Vagina (tissue), 2 donors: Measurements from ENCODE around the gene PHKA1. TPM values are rescaled to one million over a fixed set of nuclear protein-coding genes. Genes with fewer than 3 reads are reported as not detected.

Experiments
- DNase-seq, 2 donors: peaks; one replicate each; pipeline ENCODE4 v3.0.0-alpha.2; 2017; ENCODE audit errors: extremely low spot score in 2 of 2
- H3K27ac ChIP-seq: fragments of 200-600 bp; sonication (generic); one replicate; pipeline ENCODE4 v1.5.1; 2019
- H3K27me3 ChIP-seq: fragments of 200-600 bp; sonication (generic); one replicate; pipeline ENCODE4 v1.5.1; 2019
- H3K36me3 ChIP-seq, 2 donors: fragments of 200-600 bp; sonication (generic); one replicate each; pipeline ENCODE4 v1.5.1; 2017 to 2019
- H3K4me1 ChIP-seq: fragments of 200-600 bp; sonication (generic); one replicate; pipeline ENCODE4 v1.5.1; 2019
- H3K4me3 ChIP-seq, 2 donors: fragments of 200-600 bp; sonication (generic); 1 replicate in 1 of 2; 2 replicates in 1 of 2; pipeline ENCODE4 v1.5.1; 2016 to 2019
- H3K9me3 ChIP-seq: fragments of 200-600 bp; sonication (generic); one replicate; pipeline ENCODE4 v1.5.1; 2019
- POLR2A ChIP-seq, 2 donors: fragments of 450-650 bp; IDR thresholded peaks; one replicate each; pipeline ENCODE4 v1.6.1; 2017; ENCODE audit warnings: antibody characterized with exemption in 2 of 2, mild to moderate bottlenecking in 2 of 2, moderate library complexity in 2 of 2
- POLR2AphosphoS5 ChIP-seq, 2 donors: sonication (generic); formaldehyde crosslinking; IDR thresholded peaks; one replicate each; pipeline ENCODE4 v1.9.0; 2017; ENCODE audit warnings: antibody characterized with exemption in 2 of 2, mild to moderate bottlenecking in 2 of 2, low read depth in 1 of 2; ENCODE audit not compliant: insufficient read depth in 1 of 2
- intact Hi-C: fragments of 100-400 bp; cut with DNase I; formaldehyde crosslinking; loops from one replicate; pipeline ENCODE4 v1.15.1; 2023
- small RNA-seq: library from RNA; depleted of rRNA; stranded (forward); fragments of <200 nt; gene quantifications from one replicate; pipeline ENCODE3, GENCODE V24; 2016
- total RNA-seq: library from RNA; depleted of rRNA; stranded (reverse); fragments of >200 nt; gene quantifications from one replicate; pipeline ENCODE4 v1.2.3, GENCODE V29; 2016
- TF ChIP-seq, protein P1 (sequence below), 3 experiments: fragments of 450-650 bp in 2 of 3; fragments of 200-600 bp in 1 of 3; sonication (generic) in 1 of 3; IDR thresholded peaks; one replicate each; pipeline ENCODE4 v1.5.1; 2017 to 2019; ENCODE audit warnings: antibody characterized with exemption in 3 of 3, mild to moderate bottlenecking in 2 of 3, moderate library complexity in 2 of 3

Gene PHKA1
- total RNA-seq, 1 donor from 2014 or later, result 5.2 TPM

DNA sequence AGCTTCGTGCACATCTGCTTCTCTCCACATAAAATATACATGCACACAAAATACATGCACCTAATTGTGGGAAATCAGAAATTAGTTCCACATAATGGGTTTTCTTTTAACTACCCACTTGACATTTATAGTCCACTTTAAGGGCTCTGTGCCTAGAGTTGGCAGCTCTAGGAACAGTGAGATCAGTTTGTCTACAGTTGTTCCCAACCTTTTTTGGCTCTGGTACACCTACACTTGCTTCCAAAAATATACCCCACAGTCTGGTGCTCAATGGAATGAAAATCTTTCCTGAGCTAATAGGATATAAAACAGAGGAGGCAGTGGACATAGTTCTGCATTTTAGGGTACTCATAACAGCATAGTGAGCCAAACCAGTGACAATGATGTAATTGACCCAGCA, 177.6 kb downstream of the PHKA1 start:
- no peak for TF ChIP-seq POLR2A (IDR thresholded peaks at IDR 0.05)
- no peak for TF ChIP-seq POLR2AphosphoS5 (IDR thresholded peaks at IDR 0.05; ENCODE audit: insufficient read depth in 1 of 2, low read depth in 1 of 2)
- TF ChIP-seq, protein P1, sequence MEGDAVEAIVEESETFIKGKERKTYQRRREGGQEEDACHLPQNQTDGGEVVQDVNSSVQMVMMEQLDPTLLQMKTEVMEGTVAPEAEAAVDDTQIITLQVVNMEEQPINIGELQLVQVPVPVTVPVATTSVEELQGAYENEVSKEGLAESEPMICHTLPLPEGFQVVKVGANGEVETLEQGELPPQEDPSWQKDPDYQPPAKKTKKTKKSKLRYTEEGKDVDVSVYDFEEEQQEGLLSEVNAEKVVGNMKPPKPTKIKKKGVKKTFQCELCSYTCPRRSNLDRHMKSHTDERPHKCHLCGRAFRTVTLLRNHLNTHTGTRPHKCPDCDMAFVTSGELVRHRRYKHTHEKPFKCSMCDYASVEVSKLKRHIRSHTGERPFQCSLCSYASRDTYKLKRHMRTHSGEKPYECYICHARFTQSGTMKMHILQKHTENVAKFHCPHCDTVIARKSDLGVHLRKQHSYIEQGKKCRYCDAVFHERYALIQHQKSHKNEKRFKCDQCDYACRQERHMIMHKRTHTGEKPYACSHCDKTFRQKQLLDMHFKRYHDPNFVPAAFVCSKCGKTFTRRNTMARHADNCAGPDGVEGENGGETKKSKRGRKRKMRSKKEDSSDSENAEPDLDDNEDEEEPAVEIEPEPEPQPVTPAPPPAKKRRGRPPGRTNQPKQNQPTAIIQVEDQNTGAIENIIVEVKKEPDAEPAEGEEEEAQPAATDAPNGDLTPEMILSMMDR (IDR thresholded peaks at IDR 0.05), result no peak
- intact Hi-C loops, result no loop called here
- no peaks in the 10 kb centered on the region for H3K27me3 ChIP-seq
- no peak overlapping the region for H3K4me3 ChIP-seq
- no peaks in the 10 kb centered on the region for H3K9me3 ChIP-seq
- H3K4me1 ChIP-seq, result no peaks in the 10 kb centered on the region
- no peaks in the 10 kb centered on the region for H3K36me3 ChIP-seq
- no peak overlapping the region for H3K27ac ChIP-seq
- no peak for DNase-seq

DNA sequence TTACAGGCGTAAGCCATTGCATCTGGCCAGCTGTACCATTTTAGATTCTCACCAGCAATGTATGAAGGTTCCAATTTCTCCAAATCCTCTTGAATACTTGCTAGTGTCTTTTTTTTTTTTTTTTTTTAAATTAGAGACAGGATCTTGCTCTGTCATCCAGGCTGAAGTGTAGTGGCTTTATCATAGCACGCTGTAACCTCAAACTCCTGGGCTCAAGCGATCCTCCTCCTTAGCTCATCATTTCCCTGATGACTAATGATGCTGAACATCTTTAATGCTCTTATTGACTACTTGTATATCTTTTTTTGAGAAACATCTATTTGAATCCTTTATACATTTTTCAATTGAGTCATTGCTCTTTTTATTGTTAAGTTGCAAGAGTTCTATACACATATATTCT, 181.7 kb downstream of the PHKA1 start:
- Histone ChIP-seq H3K36me3 (no peaks in the 10 kb centered on the region), H3K9me3 (no peaks in the 10 kb centered on the region), H3K27ac (no peak overlapping the region), H3K27me3 (no peaks in the 10 kb centered on the region), H3K4me3 (no peak overlapping the region), H3K4me1 (no peaks in the 10 kb centered on the region)
- TF ChIP-seq, protein P1 (IDR thresholded peaks at IDR 0.05), result no peak
- TF ChIP-seq POLR2AphosphoS5 (IDR thresholded peaks at IDR 0.05; ENCODE audit: insufficient read depth in 1 of 2, low read depth in 1 of 2), result no peak
- TF ChIP-seq POLR2A (IDR thresholded peaks at IDR 0.05), result no peak
- intact Hi-C loops, result no loop called here
- no peak for DNase-seq

Small RNAs within 50 kb of the gene (small RNA-seq; reads per million reads assigned to genes)
- gene BX295541.1, result not detected
- not detected for gene RF00012
- not detected for gene RNU1-112P

Other genes starting within 250 kb of the PHKA1 start
- 33.4 TPM for gene HDAC8, start 141.5 kb downstream of the PHKA1 start, total RNA-seq
- not detected for gene DMRTC1B, start 62.6 kb upstream of the PHKA1 start, total RNA-seq
- not detected for gene FAM236B, start 68.4 kb upstream of the PHKA1 start, total RNA-seq
- gene FAM236D, start 93.9 kb upstream of the PHKA1 start, total RNA-seq, result not detected
- gene FAM236C, start 198.3 kb upstream of the PHKA1 start, total RNA-seq, result not detected
- gene FAM236A, start 223.9 kb upstream of the PHKA1 start, total RNA-seq, result not detected
- gene DMRTC1, start 229.5 kb upstream of the PHKA1 start, total RNA-seq, result 2.2 TPM